IMR-90 (cell line): ENCODE measurements around the gene KLHL29. TPM values are rescaled to one million over a fixed set of nuclear protein-coding genes. Genes with fewer than 3 reads are reported as not detected.

Experiments
- ATAC-seq: fragments of 200-7000 bp; cut with Tn5 transposase; 2 replicates; pipeline ENCODE4 v1.9.1; 2020; ENCODE audit warnings: low read depth, mild to moderate bottlenecking, moderate library complexity
- BruUV-seq: library from RNA; stranded (reverse); fragments of 400-500 nt; replicated peaks from 2 replicates; lab custom pipeline; 2021; lab: Mats Ljungman, UMichigan
- CTCF ChIA-PET: fragments of 300-600 bp; formaldehyde crosslinking; extraction: SDS; loops from one replicate; lab custom pipeline; 2021; ENCODE audit warnings: antibody characterized with exemption; lab: Yijun Ruan, JAX
- POLR2A ChIA-PET: fragments of 300-600 bp; sonication (Branson Sonifier 250); formaldehyde crosslinking; loops from one replicate; lab custom pipeline; 2022; ENCODE audit warnings: antibody characterized with exemption; ENCODE audit not compliant: unreplicated experiment; lab: Charles Lee
- DNase-seq: peaks from one replicate; pipeline ENCODE4 v3.0.0; 2013
- H2AFZ ChIP-seq: replicated peaks from 2 replicates; pipeline ENCODE3; 2013; ENCODE audit warnings: low read length, mild to moderate bottlenecking; ENCODE audit not compliant: poor library complexity
- H2AK5ac ChIP-seq: 2 replicates; pipeline ENCODE4 v1.6.1; 2013; ENCODE audit warnings: low read depth, low read length, inconsistent platforms
- H2AK9ac ChIP-seq: replicated peaks from 2 replicates; pipeline ENCODE3; 2013; ENCODE audit warnings: mild to moderate bottlenecking, low read depth, low read length, moderate library complexity; ENCODE audit not compliant: poor library complexity
- H2BK120ac ChIP-seq: 2 replicates; pipeline ENCODE4 v1.6.1; 2013; ENCODE audit warnings: low read depth, low read length, inconsistent platforms
- H2BK15ac ChIP-seq: 3 replicates; pipeline ENCODE4 v1.6.1; 2013; ENCODE audit warnings: low read depth, low read length, inconsistent platforms
- H2BK20ac ChIP-seq: 2 replicates; pipeline ENCODE4 v1.6.1; 2013; ENCODE audit warnings: low read depth, mild to moderate bottlenecking, inconsistent platforms, low read length, moderate library complexity
- H2BK5ac ChIP-seq: 2 replicates; pipeline ENCODE4 v1.6.1; 2013; ENCODE audit warnings: mild to moderate bottlenecking, low read depth, low read length, inconsistent platforms; ENCODE audit not compliant: poor library complexity, severe bottlenecking
- H3K14ac ChIP-seq: replicated peaks from 2 replicates; pipeline ENCODE4 v1.6.1; 2013; ENCODE audit warnings: low read depth, low read length, inconsistent platforms
- H3K18ac ChIP-seq: 2 replicates; pipeline ENCODE4 v1.6.1; 2013; ENCODE audit warnings: low read depth, low read length, control low read depth
- H3K23ac ChIP-seq: 2 replicates; pipeline ENCODE4 v1.6.1; 2013; ENCODE audit warnings: low read depth, low read length, inconsistent platforms
- H3K27ac ChIP-seq: 2 replicates; pipeline ENCODE4 v1.5.1; 2013; ENCODE audit warnings: mild to moderate bottlenecking, control low read depth, low read length; ENCODE audit not compliant: insufficient read depth
- H3K27me3 ChIP-seq: 2 replicates; pipeline ENCODE4 v1.6.1; 2013; ENCODE audit warnings: low read length; ENCODE audit not compliant: control insufficient read depth, insufficient read depth
- H3K36me3 ChIP-seq: 2 replicates; pipeline ENCODE4 v1.6.1; 2013; ENCODE audit warnings: low read length, mixed read lengths; ENCODE audit not compliant: control insufficient read depth, insufficient read depth
- H3K4ac ChIP-seq: 2 replicates; pipeline ENCODE4 v1.6.1; 2013; ENCODE audit warnings: low read depth, low read length, inconsistent platforms
- H3K4me1 ChIP-seq: 2 replicates; pipeline ENCODE4 v1.6.1; 2013; ENCODE audit warnings: low read length, mixed read lengths; ENCODE audit not compliant: control insufficient read depth, insufficient read depth
- H3K4me2 ChIP-seq: 2 replicates; pipeline ENCODE4 v1.6.1; 2013; ENCODE audit warnings: low read depth, mild to moderate bottlenecking, control low read depth, low read length, moderate library complexity
- H3K4me3 ChIP-seq: 2 replicates; pipeline ENCODE4 v1.5.1; 2013; ENCODE audit warnings: low read depth, mild to moderate bottlenecking, control low read depth, low read length, moderate library complexity; ENCODE audit not compliant: insufficient read depth
- H3K56ac ChIP-seq: 2 replicates; pipeline ENCODE4 v1.6.1; 2013; ENCODE audit warnings: low read length, inconsistent platforms; ENCODE audit not compliant: insufficient read depth; ENCODE audit errors: extremely low read depth
- H3K79me1 ChIP-seq, 2 experiments: 2 replicates each; pipeline ENCODE4 v1.6.1; 2013; ENCODE audit warnings: low read length in 2 of 2, inconsistent platforms in 1 of 2, low read depth in 1 of 2
- H3K9ac ChIP-seq: 2 replicates; pipeline ENCODE4 v1.6.1; 2013; ENCODE audit warnings: low read depth, low read length, control low read depth
- H3K9me1 ChIP-seq: 2 replicates; pipeline ENCODE4 v1.6.1; 2013; ENCODE audit warnings: low read length, inconsistent platforms; ENCODE audit not compliant: insufficient read depth
- H3K9me3 ChIP-seq: 2 replicates; pipeline ENCODE4 v1.6.1; 2013; ENCODE audit warnings: low read length; ENCODE audit not compliant: control insufficient read depth, insufficient read depth
- H4K20me1 ChIP-seq: 2 replicates; pipeline ENCODE4 v1.6.1; 2013; ENCODE audit warnings: low read length, inconsistent platforms; ENCODE audit not compliant: insufficient read depth
- H4K5ac ChIP-seq: 2 replicates; pipeline ENCODE4 v1.6.1; 2013; ENCODE audit warnings: mild to moderate bottlenecking, low read depth, low read length, control low read depth
- H4K8ac ChIP-seq, 2 experiments: 2 replicates each; pipeline ENCODE4 v1.6.1; 2013; ENCODE audit warnings: low read depth in 2 of 2, low read length in 2 of 2, control low read depth in 1 of 2, inconsistent platforms in 1 of 2
- H4K91ac ChIP-seq: 2 replicates; pipeline ENCODE4 v1.6.1; 2013; ENCODE audit warnings: low read depth, low read length, inconsistent platforms; ENCODE audit not compliant: insufficient read depth
- BHLHE40 ChIP-seq: fragments of 150-350 bp; IDR thresholded peaks from 2 replicates; pipeline ENCODE4 v1.6.1; 2016; ENCODE audit warnings: mild to moderate bottlenecking, low read depth, low read length
- CEBPB ChIP-seq: IDR thresholded peaks from 2 replicates; pipeline ENCODE4 v1.6.1; 2012; ENCODE audit warnings: low read depth, low read length, improper control_type of control experiment
- CHD1 ChIP-seq: IDR thresholded peaks from 2 replicates; pipeline ENCODE4 v1.6.1; 2012; ENCODE audit warnings: low read depth, low read length, improper control_type of control experiment
- ELK1 ChIP-seq: fragments of 150-350 bp; IDR thresholded peaks from 2 replicates; pipeline ENCODE4 v1.6.1; 2016; ENCODE audit warnings: low read depth, mild to moderate bottlenecking, low read length, moderate library complexity, borderline replicate concordance
- FOS ChIP-seq: fragments of 150-350 bp; IDR thresholded peaks from 2 replicates; pipeline ENCODE4 v1.6.1; 2016; ENCODE audit warnings: low read depth, low read length
- MAFK ChIP-seq: IDR thresholded peaks from 2 replicates; pipeline ENCODE4 v1.6.1; 2012; ENCODE audit warnings: low read depth, low read length, improper control_type of control experiment
- MAZ ChIP-seq: IDR thresholded peaks from 2 replicates; pipeline ENCODE4 v1.6.1; 2012; ENCODE audit warnings: low read depth, mild to moderate bottlenecking, low read length, improper control_type of control experiment, moderate library complexity, borderline replicate concordance
- MXI1 ChIP-seq: IDR thresholded peaks from 2 replicates; pipeline ENCODE4 v1.6.1; 2012; ENCODE audit warnings: low read depth, mild to moderate bottlenecking, low read length, moderate library complexity, borderline replicate concordance
- NFE2L2 ChIP-seq: fragments of 150-350 bp; IDR thresholded peaks from 2 replicates; pipeline ENCODE4 v1.6.1; 2016; ENCODE audit warnings: low read depth, mild to moderate bottlenecking, low read length
- POLR2A ChIP-seq: IDR thresholded peaks from 2 replicates; pipeline ENCODE4 v1.6.1; 2012; ENCODE audit warnings: mild to moderate bottlenecking, low read depth, low read length
- RAD21 ChIP-seq: IDR thresholded peaks from 2 replicates; pipeline ENCODE4 v1.6.1; 2012; ENCODE audit warnings: low read length, improper control_type of control experiment
- RCOR1 ChIP-seq: IDR thresholded peaks from 2 replicates; pipeline ENCODE4 v1.6.1; 2012; ENCODE audit warnings: mild to moderate bottlenecking, low read length, improper control_type of control experiment; ENCODE audit not compliant: insufficient replicate concordance
- RFX5 ChIP-seq: IDR thresholded peaks from 2 replicates; pipeline ENCODE4 v1.8.0; 2012; ENCODE audit warnings: low read depth, mild to moderate bottlenecking, low read length, moderate library complexity
- SMC3 ChIP-seq: fragments of 150-350 bp; IDR thresholded peaks from 2 replicates; pipeline ENCODE4 v1.6.1; 2016; ENCODE audit warnings: low read depth, mild to moderate bottlenecking, antibody characterized with exemption, low read length, moderate library complexity
- USF2 ChIP-seq: fragments of 150-350 bp; IDR thresholded peaks from 2 replicates; pipeline ENCODE4 v1.6.1; 2017; ENCODE audit warnings: mild to moderate bottlenecking, antibody characterized with exemption, low read length, low read depth
- WGBS, 2 experiments: methylation state at CpG; one replicate each; pipeline versions ENCODE4 v1.1.5 to v1.1.7; 2013; ENCODE audit warnings: missing lambda C conversion rate in 2 of 2; ENCODE audit not compliant: insufficient read length in 1 of 2; ENCODE audit errors: extremely low coverage in 2 of 2; 5-methylcytosine and 5-hydroxymethylcytosine counted together
- dilution Hi-C: fragments of 300-500 bp; cut with HindIII; formaldehyde crosslinking; loops from one replicate; pipeline ENCODE4 v1.14.3; 2018; ENCODE audit warnings: low sequenced_read_pairs; ENCODE audit not compliant: unreplicated experiment
- in situ Hi-C: fragments of 300-500 bp; cut with MboI; formaldehyde crosslinking; loops from 3 replicates; pipeline ENCODE4 v1.14.3; 2019; ENCODE audit warnings: low sequenced_read_pairs, inconsistent platforms, mixed read lengths
- intact Hi-C: fragments of 100-400 bp; cut with micrococcal nuclease; formaldehyde crosslinking; loops from 2 replicates; pipeline ENCODE4 v1.10.0; 2022
- polyA plus RNA-seq, 3 experiments: library from polyadenylated mRNA; depleted of rRNA; stranded (reverse); fragments of >200 nt; gene quantifications; 2 replicates each; pipeline ENCODE4 v1.2.3, GENCODE V29; 2012; ENCODE audit warnings: low replicate concordance in 1 of 3
- total RNA-seq: library from RNA; depleted of rRNA; stranded (reverse); fragments of >200 nt; gene quantifications from 2 replicates; pipeline ENCODE4 v1.2.3, GENCODE V29; 2012
- TF ChIP-seq, protein P1 (sequence below): conservative IDR thresholded peaks from 2 replicates; pipeline ENCODE4 v1.5.1; 2012; ENCODE audit warnings: mild to moderate bottlenecking, low read depth, low read length, improper control_type of control experiment

The KLHL29 gene
- total and polyA plus RNA-seq, 2 of the 4 experiments (the other 2 are of a cell fraction) = 2.0 to 8.0 TPM

DNA sequence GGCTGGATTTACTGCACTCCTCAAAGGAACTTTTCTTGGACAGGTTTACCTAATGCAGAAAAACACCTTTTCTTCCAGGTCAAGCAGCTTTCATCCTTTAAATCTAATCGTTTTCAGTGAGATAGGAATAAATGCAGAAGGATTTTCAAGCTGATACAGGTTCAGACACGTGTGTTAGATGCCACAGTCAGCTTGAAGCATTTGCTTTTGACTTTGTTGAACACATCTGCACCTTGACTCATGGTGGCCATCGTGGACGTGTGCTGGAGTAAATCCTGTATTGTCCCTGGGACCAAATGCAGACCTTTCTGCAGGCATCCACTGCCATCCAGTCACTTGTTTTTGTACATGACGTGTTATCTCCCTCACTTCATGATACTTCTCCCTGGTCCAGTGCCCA is 61.9 kb downstream of the KLHL29 start:
- no peak overlapping the region for H2AK9ac ChIP-seq
- no peak overlapping the region for H4K91ac ChIP-seq
- intact Hi-C loops = no loop called here
- ChIA-PET CTCF (interaction anchor here (0.6 kb wide), 1 partner anchor 829 kb away, joined by 3 read pairs; no protein-coding TSS in a partner anchor), POLR2A (no interaction called here)
- dilution Hi-C loops = no loop called here
- no peak overlapping the region for H3K14ac ChIP-seq
- no peak overlapping the region for H2BK120ac ChIP-seq
- no peak overlapping the region for H3K4ac ChIP-seq
- H3K36me3 ChIP-seq = 0 out of 2 replicates have a peak, but pooled peaks cover 1% of the 10 kb centered on the region
- H3K27me3 ChIP-seq = no peaks in the 10 kb centered on the region
- H3K79me1 ChIP-seq = peaks cover 7 to 14% of the 10 kb centered on the region in 2 experiments
- H3K4me1 ChIP-seq = peaks cover 5% of the 10 kb centered on the region
- no peak overlapping the region; the same call in 1 of the 2 replicates for H2BK20ac ChIP-seq
- no peak overlapping the region for H3K4me2 ChIP-seq
- peaks cover 7% of the 10 kb centered on the region; the same call in 1 of the 2 replicates for H3K9me1 ChIP-seq
- no peak overlapping the region for H2BK15ac ChIP-seq
- H4K8ac ChIP-seq = no peak overlapping the region
- no peak overlapping the region for H2AK5ac ChIP-seq
- WGBS, 2 experiments = 91% methylated on average over 4 of the region's 5 CpGs; no CpG with 5 or more reads in 1 of the 2 experiments
- H3K23ac ChIP-seq = no peak overlapping the region
- no peak overlapping the region for H2BK5ac ChIP-seq
- H3K4me3 ChIP-seq = no peak overlapping the region
- H3K18ac ChIP-seq = no peak overlapping the region
- TF ChIP-seq CEBPB (no peak), BHLHE40 (no peak), MAFK (no peak), FOS (no peak), RFX5 (no peak), POLR2A (no peak), MAZ (no peak), MXI1 (no peak), SMC3 (no peak), ELK1 (no peak), USF2 (no peak), RCOR1 (no peak), RAD21 (no peak), CHD1 (no peak), NFE2L2 (no peak)
- TF ChIP-seq, protein P1, sequence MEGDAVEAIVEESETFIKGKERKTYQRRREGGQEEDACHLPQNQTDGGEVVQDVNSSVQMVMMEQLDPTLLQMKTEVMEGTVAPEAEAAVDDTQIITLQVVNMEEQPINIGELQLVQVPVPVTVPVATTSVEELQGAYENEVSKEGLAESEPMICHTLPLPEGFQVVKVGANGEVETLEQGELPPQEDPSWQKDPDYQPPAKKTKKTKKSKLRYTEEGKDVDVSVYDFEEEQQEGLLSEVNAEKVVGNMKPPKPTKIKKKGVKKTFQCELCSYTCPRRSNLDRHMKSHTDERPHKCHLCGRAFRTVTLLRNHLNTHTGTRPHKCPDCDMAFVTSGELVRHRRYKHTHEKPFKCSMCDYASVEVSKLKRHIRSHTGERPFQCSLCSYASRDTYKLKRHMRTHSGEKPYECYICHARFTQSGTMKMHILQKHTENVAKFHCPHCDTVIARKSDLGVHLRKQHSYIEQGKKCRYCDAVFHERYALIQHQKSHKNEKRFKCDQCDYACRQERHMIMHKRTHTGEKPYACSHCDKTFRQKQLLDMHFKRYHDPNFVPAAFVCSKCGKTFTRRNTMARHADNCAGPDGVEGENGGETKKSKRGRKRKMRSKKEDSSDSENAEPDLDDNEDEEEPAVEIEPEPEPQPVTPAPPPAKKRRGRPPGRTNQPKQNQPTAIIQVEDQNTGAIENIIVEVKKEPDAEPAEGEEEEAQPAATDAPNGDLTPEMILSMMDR = no peak
- no TSS peak for BruUV-seq
- no peak overlapping the region for H4K5ac ChIP-seq
- ATAC-seq (no peak), DNase-seq (no peak)
- no peak overlapping the region for H3K56ac ChIP-seq
- peaks cover 9% of the 10 kb centered on the region; the same call in 1 of the 2 replicates for H4K20me1 ChIP-seq
- in situ Hi-C loops = no loop called here
- no peak overlapping the region for H3K9ac ChIP-seq
- no peak overlapping the region for H2AFZ ChIP-seq
- no peaks in the 10 kb centered on the region for H3K9me3 ChIP-seq
- no peak overlapping the region for H3K27ac ChIP-seq
